A172 (cell line): Measurements from ENCODE around the gene IL36RN. TPM values are rescaled to one million over a fixed set of nuclear protein-coding genes. Genes with fewer than 3 reads are reported as not detected.

ENCODE experiments used
- DNase-seq: peaks from one replicate; pipeline ENCODE4 v3.0.0-alpha.2; 2015; ENCODE audit warnings: low spot score
- total RNA-seq: library from RNA; depleted of rRNA; stranded (reverse); fragments of >200 nt; shearing (Covaris generic); gene quantifications from 2 replicates; pipeline ENCODE4 v1.2.3, GENCODE V29; 2014; rRNA removed

Gene IL36RN
- total RNA-seq = not detected in 2 replicates

DNA sequence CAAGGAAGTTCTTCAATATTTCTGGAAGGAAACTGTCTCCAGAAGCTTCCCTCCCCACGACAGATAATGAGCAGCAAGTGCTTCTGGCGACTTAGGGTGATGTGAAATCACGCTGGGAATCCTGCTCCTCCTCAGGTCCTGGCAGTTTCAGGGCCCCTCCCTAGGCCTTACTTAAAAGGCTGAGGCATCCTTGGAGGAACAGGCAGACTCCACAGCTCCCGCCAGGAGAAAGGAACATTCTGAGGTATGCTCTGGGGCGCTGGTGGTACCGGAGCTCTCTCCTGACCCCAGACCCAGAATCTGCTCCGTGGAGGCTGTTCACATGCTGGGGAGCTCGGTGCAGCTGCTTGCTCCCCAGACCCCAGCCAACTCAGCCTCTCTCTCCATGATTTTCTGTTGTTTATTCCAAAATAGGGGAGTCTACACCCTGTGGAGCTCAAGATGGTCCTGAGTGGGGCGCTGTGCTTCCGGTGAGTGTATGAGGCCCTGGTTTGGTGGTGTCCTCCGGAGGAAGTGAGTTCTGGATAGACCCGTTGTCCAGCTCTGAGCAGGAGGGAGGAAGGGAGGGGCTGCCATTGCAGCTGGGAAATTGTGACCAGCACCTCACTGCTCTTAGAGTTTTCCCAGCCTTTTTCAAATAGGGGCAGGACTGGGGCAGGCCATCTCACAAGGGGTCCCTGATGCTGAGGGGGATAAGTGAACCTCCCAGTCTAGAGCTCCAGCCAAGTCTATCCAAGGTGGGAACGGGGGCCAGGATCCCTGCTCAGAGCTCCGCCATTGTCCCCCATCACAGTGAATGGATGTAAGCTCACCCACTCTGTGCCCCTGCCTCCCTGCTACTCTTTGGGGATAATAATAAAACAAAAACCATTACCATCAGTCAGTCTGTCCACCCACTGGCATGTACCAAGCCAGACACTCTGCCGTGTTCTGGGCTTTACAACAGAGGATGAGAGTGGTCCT lies at the start of gene IL36RN:
TSS of gene IL36RN (plus strand) at position 201 of the 963 bp plus-strand sequence. CDS start at position 442, 241 bp downstream.
- DNase-seq = no peak

DNA sequence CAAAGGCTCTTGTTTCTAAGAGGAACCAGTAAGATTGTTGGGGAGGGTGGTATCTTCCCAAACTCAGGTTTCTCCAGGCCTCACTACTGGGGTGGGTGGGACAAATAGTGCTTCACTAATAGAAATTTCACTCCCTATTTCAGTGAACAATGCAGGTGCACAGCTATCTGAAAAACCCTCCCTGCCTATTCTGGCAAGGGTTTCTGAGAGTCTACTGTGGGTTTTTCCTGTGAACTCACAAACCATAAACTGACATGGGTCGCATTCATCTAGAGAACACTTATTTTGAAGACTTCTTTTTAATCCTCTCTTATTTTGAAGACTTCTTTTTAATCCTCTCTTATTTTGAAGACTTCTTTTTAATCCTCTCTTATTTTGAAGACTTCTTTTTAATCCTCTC lies 49.4 kb upstream of the IL36RN start:
- DNase-seq = no peak

DNA sequence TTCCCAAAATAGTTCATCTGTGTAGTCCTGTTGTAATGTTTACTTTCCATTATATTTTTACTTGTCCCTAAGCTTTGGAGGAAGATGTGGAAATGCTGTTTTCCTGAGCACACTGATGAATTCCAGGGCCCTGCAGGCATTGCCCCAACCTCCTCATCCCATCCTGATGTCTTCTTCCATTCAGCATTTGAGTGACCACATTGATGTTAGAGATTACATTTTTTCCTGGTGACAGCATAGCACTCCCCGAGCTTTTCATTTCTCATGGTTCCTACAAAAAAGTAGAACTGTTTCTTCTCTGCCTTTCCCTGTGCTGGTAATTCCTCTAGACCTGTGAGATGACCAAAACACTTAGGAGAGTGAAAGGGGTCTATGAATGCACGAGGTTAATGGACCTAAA lies 48.9 kb upstream of the IL36RN start:
- peak; percentile 40 for DNase-seq

DNA sequence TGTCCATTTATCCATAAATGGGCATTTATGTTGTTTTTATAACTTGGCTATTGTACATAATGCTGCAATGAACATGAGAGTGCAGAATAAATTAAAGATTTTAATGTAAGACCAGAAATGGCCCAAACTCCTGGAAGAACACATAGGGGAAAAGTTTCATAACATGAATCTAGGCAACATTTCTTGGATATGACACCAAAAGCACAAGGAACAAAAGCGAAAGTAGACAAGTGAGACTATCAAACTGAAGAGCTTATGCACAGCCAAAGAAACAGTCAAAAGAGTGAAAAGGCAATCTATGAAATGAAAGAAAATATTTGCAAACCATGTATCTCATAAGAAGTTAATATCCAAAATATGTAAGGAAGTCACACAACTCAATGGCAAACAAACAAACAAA lies 47.9 kb upstream of the IL36RN start:
- no peak for DNase-seq

DNA sequence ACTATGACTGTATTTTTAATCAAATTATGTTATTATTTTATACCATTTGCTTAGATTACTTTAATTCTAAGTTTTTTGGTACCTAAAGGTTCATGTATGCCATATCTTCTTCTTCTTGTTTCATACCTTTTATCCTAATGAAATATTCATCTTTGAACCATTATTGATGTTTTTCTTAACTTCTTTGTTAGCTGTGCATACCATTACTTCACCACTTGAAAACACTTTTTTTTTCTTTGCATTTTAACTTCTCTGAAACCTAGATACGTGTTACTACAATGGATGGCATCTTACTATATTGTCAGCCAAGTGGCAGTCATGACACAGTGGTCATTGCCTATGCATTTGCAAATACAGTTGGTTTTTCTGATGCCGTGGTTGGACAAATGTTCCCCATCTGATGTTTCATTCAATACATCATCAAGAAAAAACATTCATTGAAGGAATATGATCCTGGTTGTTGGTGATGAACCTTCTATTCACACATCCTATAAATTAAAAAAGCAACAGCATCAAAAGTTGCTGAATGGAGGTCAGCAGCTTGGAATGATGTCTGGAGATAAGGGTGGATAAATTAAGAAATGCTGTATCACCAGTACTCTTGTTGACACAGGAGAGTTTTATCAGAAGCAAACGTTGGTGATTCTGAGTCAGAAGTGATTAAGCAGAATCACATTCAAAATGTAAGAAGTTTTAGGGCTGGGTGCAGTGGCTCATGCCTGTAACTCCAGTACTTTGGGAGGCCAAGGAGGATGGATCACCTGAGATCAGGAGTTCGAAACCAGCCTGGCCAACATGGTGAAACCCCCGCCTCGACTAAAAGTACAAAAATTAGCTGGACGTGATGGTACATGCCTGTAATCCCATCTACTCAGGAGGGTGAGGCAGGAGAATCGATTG lies 46.3 kb upstream of the IL36RN start:
- peak; percentile 94 for DNase-seq

DNA sequence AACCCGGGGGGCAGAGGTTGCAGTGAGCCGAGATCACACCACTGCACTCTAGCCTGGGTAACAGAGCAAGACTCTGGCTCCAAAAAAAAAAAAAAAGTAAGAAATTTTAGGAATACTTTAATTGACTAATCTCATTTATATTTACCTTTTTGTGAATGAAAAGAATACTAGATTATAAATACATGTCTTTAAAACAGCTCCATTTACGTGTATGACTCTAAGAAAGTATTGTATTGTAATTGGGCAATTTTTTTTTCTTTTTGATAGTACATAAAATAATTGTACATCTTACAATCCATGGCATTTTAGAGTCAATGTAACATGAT lies 45.7 kb upstream of the IL36RN start:
- no peak for DNase-seq

DNA sequence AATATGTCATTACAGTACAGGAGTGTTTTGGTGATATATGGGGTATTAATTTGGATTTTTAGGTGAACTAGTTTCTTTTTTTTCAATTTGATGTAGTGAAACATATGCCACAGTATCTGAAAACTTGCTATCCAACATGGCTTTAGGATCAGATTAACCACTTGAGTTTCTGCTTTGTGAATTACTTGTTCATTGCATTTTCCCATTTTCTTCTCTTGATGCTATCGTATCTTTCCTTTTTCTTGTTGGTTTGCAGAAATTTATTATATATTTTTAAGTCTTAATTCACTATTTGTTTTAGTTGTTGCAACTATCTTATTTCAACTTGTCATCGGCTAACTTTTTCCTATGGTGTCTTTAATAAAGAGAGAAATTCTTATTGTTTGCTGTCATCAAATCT lies 44.9 kb upstream of the IL36RN start:
- DNase-seq = no peak

DNA sequence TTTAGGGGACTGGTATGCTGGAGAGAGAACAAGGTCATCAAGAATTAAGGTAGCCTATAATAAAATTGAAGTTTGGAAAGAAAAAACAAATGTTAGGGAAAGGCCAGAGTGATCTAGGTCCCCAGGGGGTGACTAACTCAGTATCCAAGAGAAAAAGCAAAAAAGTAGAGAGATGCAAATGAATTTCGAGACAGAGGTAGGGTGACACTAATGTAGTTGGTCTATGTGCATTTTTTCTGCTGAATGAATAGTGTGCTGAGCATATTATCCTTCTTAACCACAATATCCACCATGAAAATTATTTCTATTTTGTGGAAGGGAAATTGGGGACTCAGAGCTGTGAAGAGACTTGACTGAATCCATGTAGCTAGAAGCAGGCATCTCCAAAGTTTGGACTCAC lies 44.0 kb upstream of the IL36RN start:
- DNase-seq = no peak

DNA sequence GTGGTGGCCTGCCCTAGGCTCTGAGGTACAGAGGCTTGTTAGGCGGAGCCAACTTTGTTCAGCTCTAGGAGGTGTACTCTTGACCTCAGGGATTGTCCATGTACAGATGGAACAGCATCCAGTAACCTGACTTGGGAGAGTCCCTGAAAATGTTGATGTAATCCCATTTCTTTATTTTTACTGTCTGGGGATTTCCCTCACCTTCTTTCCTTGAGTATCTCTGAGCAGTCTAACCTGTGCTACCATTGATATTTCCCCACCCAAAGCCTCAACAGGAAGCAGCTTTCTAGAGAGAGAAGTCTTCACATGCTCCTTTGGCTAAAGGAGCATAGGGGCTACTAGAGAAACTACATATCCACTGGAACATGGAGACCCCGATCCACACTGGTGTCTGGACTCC lies 43.3 kb upstream of the IL36RN start:
- no peak for DNase-seq

DNA sequence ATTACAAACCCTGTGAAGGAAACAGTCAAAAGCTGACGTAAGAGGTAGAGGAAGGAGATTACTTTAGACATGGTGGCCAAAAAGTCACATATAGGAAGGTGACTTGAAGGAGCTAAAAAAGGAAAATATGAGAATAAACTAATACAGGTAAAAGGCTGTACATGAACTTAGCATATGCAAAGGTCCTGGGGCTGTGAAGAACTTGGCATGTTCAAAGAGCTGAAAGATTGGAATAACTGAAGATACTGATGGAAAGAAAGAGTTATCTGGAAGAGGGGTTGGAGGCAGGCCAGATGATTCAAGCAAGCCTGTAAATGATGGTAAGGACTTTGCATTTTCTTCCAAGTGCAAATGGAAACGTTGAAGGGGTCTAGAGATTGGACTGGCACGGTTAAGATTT lies 40.5 kb upstream of the IL36RN start:
- DNase-seq = no peak

DNA sequence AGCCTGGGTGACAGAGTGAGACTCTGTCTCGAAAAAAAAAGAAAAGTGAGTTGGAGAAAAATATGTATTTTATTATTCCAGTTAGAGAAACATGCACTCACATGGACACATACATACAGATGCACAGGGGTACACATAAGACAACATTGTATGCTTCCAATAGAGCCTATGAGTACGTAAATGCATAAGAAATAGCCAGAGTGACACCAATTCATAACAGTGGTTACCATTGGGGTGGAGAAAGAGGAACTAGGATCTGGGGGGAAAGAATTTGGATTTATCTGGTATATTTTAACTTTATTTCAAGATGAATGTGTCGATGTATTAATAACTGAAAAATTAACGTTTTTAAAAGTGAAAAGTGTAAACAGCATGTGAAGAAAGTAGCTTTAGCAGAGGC lies 37.7 kb upstream of the IL36RN start:
- no peak for DNase-seq

DNA sequence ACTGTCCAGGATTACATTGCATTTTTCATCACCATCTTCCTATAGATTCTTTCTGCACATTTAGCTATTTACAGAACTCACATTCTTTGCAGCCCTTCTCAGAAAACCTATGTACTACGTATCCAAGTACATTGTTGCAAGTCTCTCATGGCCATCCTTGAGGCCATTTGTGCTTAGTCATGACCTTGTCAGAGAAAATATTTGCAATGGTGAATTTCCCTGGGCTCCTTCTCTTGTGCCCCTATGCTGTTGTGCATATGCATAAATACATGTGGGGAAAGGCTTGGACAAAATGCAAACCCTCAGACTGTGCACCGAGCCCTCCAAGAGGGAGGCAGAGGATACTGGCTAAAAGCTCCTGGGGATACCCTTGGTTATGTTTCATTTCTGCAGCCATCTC lies 34.2 kb upstream of the IL36RN start:
- DNase-seq = no peak

DNA sequence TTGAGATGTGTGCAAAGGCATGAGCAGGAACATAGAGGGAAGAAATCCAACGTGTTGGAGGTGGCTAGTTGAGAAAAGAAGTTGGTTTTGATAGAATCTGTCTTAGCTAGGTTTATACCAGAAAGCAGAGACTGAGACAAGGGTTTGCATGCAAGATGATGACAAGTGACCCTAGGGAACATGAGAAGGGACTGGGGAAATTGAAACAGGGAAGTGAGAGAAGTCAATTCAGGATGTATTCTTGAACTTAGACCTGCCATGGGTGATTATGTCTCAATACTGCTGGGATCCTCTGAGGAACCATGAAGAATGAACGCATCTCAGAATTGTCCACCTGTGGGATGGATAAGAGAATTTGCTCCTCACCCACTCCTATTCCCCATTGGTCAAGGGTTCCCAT lies 33.3 kb upstream of the IL36RN start:
- no peak for DNase-seq

DNA sequence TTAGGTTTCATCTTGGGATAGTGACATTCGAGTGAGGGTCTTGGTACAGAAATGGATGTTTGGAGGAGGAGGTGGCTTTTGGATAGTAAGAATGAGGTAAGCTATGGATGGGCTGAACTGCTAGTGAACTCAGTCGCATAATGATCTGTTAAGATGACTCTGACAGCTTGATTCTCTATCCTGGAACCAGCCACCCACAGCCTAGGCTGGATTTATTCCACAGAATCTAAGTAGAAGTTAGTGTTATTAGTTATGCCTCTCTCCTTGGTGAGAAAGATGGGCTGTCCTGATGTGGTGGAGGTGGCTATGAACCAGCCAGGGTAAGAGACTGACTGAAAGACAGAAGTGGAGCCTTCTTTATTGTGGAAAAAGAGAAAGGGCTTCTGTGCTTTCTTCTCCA lies 31.3 kb upstream of the IL36RN start:
- DNase-seq = no peak

DNA sequence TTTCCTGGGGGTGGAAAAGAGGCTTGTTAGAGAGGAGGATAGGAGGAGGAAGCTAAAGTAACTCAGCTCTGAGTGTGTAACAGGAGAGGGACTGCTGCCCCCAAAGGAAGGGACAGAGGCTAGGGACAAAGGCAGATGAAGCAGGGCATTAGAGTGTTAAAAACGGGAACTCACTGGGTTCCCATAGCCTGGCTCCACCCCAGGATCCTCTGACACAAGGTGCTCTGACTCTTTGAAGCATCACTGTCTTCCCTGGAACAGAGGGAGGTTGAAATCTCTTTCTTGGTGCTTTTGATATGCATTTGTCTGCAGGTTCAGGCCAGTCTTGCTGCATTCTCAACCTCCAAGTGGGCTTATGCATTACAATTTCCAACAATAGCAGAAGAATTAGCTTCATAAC lies 30.9 kb upstream of the IL36RN start:
- no peak for DNase-seq

DNA sequence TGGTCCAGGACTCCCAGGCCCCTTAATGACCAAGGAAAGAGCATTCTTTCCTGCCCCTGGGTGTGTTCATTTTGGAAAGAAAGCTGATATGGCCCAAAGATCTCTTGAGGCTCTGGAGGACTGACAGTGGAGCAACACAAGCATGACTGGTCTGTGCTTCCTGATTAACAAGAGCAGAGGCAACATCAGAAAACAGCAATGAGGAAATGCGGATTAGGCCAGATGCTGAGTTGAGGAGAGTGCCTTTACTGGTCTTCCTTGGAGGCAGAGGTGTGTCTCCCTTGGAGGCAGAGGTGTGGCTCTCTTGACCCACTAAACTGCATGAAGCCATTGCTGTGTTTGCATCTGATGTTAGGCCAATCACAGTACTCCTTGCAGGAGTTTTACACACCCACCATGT lies 26.3 kb upstream of the IL36RN start:
- no peak for DNase-seq

DNA sequence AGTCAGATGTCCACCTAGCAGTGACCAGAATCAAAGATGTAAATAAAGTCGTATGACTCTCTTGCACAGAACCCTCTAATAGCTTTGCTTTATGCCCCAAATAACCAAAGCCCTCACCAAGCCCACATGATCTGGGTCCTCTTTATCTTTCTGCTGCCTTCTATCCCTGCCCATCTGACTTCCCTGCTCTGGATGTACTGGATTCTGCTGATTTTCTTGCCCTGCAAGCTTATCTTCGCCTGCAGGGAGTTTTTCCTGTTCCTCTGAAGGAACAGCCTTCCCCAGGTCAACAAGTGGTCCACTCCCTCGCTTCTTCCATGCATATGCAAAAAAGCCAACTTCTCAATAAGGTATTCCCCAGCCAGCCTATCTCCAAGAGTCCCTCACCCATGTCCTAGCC lies 25.0 kb upstream of the IL36RN start:
- DNase-seq = no peak

DNA sequence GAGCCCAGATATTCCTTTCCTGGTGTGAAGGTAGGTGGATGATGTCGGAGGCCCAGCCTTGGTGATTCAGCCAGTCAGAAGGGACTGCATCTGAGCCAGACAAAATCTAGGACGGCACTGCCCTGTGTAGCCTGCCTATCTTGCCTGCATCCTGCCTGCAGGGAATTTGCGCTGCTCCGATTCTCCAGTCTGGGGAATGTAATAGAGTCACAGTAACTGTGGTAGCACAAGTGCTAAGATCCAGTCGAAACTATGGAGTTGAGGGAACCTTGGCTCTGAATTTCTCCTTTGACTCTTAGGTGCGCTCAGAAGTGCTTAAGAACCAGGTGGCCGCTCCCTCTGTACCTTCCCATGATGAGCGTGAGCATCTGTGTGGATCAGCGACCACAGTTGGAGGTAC lies 22.2 kb upstream of the IL36RN start:
- DNase-seq = no peak

DNA sequence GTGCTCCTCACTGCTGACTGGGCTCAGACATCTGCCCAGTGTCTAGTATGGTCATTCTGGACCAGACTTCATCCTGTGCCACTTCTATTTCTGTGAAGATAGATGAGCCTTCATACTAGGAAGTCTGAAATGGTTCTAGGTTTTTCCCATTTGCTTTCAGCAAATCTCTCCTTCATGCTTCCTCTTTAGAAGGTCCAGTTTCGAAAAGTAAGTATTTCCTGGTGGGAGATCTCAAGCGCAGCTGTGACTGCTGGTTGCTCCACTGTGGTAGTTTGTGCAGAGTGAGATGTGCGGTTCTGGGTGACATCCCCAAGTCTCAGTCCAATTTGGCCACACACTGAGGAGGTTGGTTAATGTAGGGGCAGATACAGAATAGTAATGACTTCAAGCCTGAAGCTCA lies 20.7 kb upstream of the IL36RN start:
- DNase-seq = no peak

DNA sequence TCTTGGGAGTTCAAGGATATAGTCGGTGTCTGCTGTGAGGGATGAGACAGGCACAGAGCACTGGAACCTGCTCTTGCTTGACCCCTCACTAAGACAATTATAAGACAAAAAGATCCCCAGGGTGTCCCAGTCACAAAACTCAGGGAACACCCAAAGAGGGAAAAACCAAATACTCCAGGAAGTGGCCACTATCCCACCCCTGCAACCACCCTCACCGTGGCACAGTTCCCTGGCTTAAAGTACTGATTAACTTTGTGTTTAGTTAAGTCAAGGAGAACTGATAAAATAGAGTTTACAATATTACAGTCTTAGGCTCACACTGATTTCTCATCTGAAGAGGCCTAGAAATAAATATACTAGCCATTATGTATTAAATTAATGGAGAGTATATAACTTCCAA lies 19.8 kb upstream of the IL36RN start:
- no peak for DNase-seq

DNA sequence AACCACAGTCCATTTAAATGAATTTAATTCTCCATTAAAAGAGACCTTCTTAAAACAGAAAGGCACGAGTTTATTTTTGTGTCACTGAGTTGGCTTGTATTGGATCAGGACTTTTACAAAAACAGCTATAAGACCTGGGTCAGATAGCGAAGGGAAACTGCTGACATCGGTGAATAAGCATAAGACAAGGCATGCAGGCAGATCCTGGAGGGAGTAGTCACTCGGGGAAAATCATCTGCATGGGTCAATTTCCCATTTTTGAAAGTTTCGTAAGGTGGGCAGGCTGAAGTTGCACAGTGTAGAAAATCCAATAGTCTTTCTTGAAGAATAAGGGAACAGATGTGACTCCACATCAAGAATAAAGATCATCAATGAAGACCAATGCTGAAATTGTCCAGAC lies 19.3 kb upstream of the IL36RN start:
- no peak for DNase-seq

DNA sequence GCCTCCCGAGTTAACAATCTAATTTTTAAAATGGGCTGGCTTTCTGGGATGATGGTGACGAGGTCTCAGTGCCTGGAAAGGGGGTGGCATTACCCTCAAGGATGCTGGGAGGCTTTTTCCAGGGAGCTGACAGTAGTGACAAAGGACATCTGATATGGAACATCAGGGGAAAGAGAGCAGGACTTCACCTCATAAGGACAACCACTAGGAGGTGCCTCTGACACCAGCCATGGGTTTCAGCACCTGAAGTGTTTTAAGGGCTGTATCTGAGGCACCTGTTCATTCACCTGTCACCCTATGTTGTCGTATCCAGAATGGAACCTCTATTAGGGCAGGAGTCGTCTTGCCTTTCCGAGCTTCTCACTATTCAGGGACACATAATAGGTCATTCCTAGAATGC lies 17.1 kb upstream of the IL36RN start:
- no peak for DNase-seq

DNA sequence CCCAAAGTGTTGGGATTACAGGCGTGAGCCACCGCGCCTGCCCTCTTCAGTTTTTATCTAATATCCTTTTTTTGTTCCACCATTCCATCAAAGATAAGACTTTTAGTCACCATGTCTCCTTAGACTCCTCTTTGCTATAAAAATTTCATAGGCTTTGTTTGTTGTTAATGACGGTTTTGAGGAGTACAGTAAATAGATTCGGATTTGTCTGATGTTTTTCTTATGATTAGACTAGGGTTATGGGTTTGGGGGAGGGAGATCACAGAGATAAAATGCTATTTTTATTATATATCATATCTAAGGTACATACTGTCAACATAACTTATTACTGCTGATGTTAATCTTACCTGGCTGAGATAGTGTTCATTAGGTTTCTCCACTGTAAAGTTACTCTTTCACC lies 12.5 kb upstream of the IL36RN start:
- no peak for DNase-seq
